Psoas muscle (tissue), 8 donors: ENCODE data around the gene CACNA1B. TPM values are rescaled to one million over a fixed set of nuclear protein-coding genes. Genes with fewer than 3 reads are reported as not detected.

ENCODE experiments used
- ATAC-seq, 4 donors: fragments of 200-7000 bp; cut with Tn5 transposase; one replicate each; pipeline ENCODE4 v1.9.1; 2020; ENCODE audit warnings: moderate library complexity in 3 of 4, mild to moderate bottlenecking in 2 of 4
- DNase-seq, 2 donors: peaks; one replicate each; pipeline ENCODE4 v3.0.0-alpha.2; 2020
- H3K27ac ChIP-seq: fragments of 200-600 bp; one replicate; pipeline ENCODE4 v1.8.0; 2022
- H3K27me3 ChIP-seq, 3 donors: fragments of 200-600 bp in 1 of 3; one replicate each; pipeline versions ENCODE4 v1.6.1 to v1.8.0; 2013 to 2022; ENCODE audit warnings: low read length in 2 of 3, mild to moderate bottlenecking in 2 of 3, moderate library complexity in 1 of 3; ENCODE audit not compliant: insufficient read depth in 3 of 3
- H3K36me3 ChIP-seq, 2 donors: fragments of 200-600 bp in 1 of 2; one replicate each; pipeline versions ENCODE4 v1.6.1 to v1.8.0; 2013 to 2022; ENCODE audit warnings: low read depth in 1 of 2, mild to moderate bottlenecking in 1 of 2, moderate library complexity in 1 of 2; ENCODE audit not compliant: insufficient read depth in 1 of 2
- H3K4me1 ChIP-seq: fragments of 200-600 bp; one replicate; pipeline ENCODE4 v1.8.0; 2022
- H3K4me3 ChIP-seq: fragments of 200-600 bp; one replicate; pipeline ENCODE4 v1.8.0; 2022; ENCODE audit warnings: mild to moderate bottlenecking
- H3K9me3 ChIP-seq: fragments of 200-600 bp; one replicate; pipeline ENCODE4 v1.8.0; 2022
- CTCF ChIP-seq: fragments of 200-600 bp; IDR thresholded peaks from one replicate; pipeline ENCODE4 v1.8.0; 2022; ENCODE audit warnings: antibody characterized with exemption
- WGBS, 3 donors: extraction: QIAGEN DNeasy Blood & Tissue Kit; methylation state at CpG; one replicate each; pipeline versions ENCODE4 v1.1.6 to v1.1.7; 2013; 5-methylcytosine and 5-hydroxymethylcytosine counted together
- intact Hi-C, 2 donors: fragments of 100-400 bp; cut with DNase I; formaldehyde crosslinking; loops; one replicate each; pipeline versions ENCODE4 v1.11.0 to v1.14.2; 2022
- polyA plus RNA-seq, 3 donors: library from polyadenylated mRNA; stranded (reverse); fragments of 200-250 nt; gene quantifications; one replicate each; pipeline ENCODE4 v1.2.3, GENCODE V29; 2013
- total RNA-seq, 4 donors: library from RNA; stranded (reverse); fragmentation: NEBNext Ultra II Directional in 2 of 4; extraction: Animal tissue kit (Norgen Biotek cat#: 25700) in 2 of 4; gene quantifications; one replicate each; pipeline versions ENCODE4 v1.2.1 to v1.2.4, GENCODE V29; 2021 to 2023
- donor health status: healthy with polysubstance abuse.
- donor health status: DM: no; HTN: no; CAD: no; lungs with moderate emphysema.
- donor health status: Bipolar disorder and iron deficiency.
- donor health status: healthy.
- donor health status: DM: yes; HTN: yes; CAD: no.
- donor health status: DM: no; HTN: no; CAD: no.
- donor health status: DM: no; HTN: no; CAD: no.
- donor health status: DM: yes; HTN: yes; CAD: no.

CACNA1B gene
- total and polyA plus RNA-seq, 7 donors: 0.01 to 0.02 TPM; not detected in 5

DNA sequence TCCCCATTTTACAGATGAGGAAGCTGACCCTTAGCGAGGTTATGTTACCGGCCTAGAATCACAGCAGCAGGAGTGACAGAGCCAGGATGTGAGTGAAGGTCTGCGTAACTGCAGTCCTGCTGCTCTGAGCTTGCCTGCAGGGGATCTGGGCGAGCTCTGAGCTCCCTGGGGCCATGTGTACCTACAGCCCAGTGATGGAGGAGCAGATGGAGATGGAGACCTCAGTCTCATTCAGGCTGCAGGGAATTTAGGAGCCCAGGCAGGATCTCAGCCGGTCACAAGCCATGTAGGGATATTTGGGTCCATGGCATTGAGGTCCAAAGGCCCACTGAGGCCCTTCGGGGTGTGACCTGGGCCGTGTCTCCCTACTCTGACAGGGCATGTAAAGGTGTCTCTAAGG, 170.6 kb downstream of the CACNA1B start:
- ATAC-seq (no peak), DNase-seq (no peak)
- Histone ChIP-seq H3K27ac (no peak overlapping the region), H3K36me3 (no peaks in the 10 kb centered on the region), H3K4me1 (no peaks in the 10 kb centered on the region), H3K9me3 (no peaks in the 10 kb centered on the region), H3K4me3 (no peak overlapping the region), H3K27me3 (peaks cover 0 to 17% (median 0%) of the 10 kb centered on the region in 3 donors)
- WGBS, 3 donors: 86 to 89% (median 87%) methylated on average over 7 of the region's 7 CpGs
- intact Hi-C loops: no loop called here
- TF ChIP-seq CTCF: no peak

- 76 to 81% (median 79%) methylated on average over 21 of the region's 21 CpGs for WGBS, 3 donors
- Histone ChIP-seq H3K27me3 (peaks cover 0 to 15% (median 0%) of the 10 kb centered on the region in 3 donors), H3K4me1 (no peaks in the 10 kb centered on the region), H3K36me3 (no peaks in the 10 kb centered on the region), H3K4me3 (no peak overlapping the region), H3K27ac (no peak overlapping the region), H3K9me3 (no peaks in the 10 kb centered on the region)
- peak in 1 of 2 donors; percentile 48 for DNase-seq
- TF ChIP-seq CTCF: no peak
- intact Hi-C loops: no loop called here
- no peak for ATAC-seq
Observed at GRCh38 chr9:138049085-138049778, 171.7 kb downstream of the CACNA1B start.

- ATAC-seq (no peak), DNase-seq (no peak)
- H3K9me3 ChIP-seq: no peaks in the 10 kb centered on the region
- TF ChIP-seq CTCF: no peak
- H3K36me3 ChIP-seq: no peaks in the 10 kb centered on the region
- H3K4me3 ChIP-seq: no peak overlapping the region
- no peak overlapping the region for H3K27ac ChIP-seq
- intact Hi-C loops: no loop called here
- H3K4me1 ChIP-seq: no peaks in the 10 kb centered on the region
- peaks cover 0 to 9% (median 0%) of the 10 kb centered on the region in 3 donors for H3K27me3 ChIP-seq
- 58 to 64% (median 59%) methylated on average over 22 to 24 of the region's 24 CpGs for WGBS, 3 donors
Observed at GRCh38 chr9:138049779-138050471, 172.3 kb downstream of the CACNA1B start.

- TF ChIP-seq CTCF: no peak
- DNase-seq: no peak
- no peak overlapping the region for H3K27ac ChIP-seq
- no peaks in the 10 kb centered on the region for H3K9me3 ChIP-seq
- intact Hi-C loops: no loop called here
- no peak for ATAC-seq
- H3K36me3 ChIP-seq: no peaks in the 10 kb centered on the region
- no peak overlapping the region for H3K4me3 ChIP-seq
- H3K27me3 ChIP-seq: peaks cover 0 to 9% (median 0%) of the 10 kb centered on the region in 3 donors
- 65 to 70% (median 66%) methylated on average over 13 of the region's 13 CpGs for WGBS, 3 donors
- no peaks in the 10 kb centered on the region for H3K4me1 ChIP-seq
Observed at GRCh38 chr9:138050472-138051330, 173.1 kb downstream of the CACNA1B start.
